Gastroesophageal sphincter (tissue), 4 donors: ENCODE measurements around the gene IL17RA. TPM values are rescaled to one million over a fixed set of nuclear protein-coding genes. Genes with fewer than 3 reads are reported as not detected.

ENCODE experiments used
- ATAC-seq: fragments of 150-250 bp; one replicate; pipeline ENCODE4 v1.9.1; 2016; ENCODE audit warnings: mild to moderate bottlenecking, moderate library complexity
- H3K27ac ChIP-seq, 4 donors: fragments of 200-600 bp; sonication (generic) in 3 of 4; 1 replicate in 3 of 4; 2 replicates in 1 of 4; pipeline ENCODE4 v1.5.1; 2016 to 2019
- H3K27me3 ChIP-seq: fragments of 200-600 bp; sonication (generic); one replicate; pipeline ENCODE4 v1.5.1; 2019
- H3K36me3 ChIP-seq, 2 donors: fragments of 200-600 bp; sonication (generic); one replicate each; pipeline ENCODE4 v1.5.1; 2019; ENCODE audit warnings: control low read depth in 1 of 2
- H3K4me1 ChIP-seq, 3 donors: fragments of 200-600 bp; sonication (generic); 1 replicate in 2 of 3; 2 replicates in 1 of 3; pipeline ENCODE4 v1.5.1; 2016 to 2019; ENCODE audit warnings: control low read depth in 2 of 3
- H3K4me3 ChIP-seq, 2 donors: fragments of 200-600 bp; sonication (generic); one replicate each; pipeline ENCODE4 v1.5.1; 2019; ENCODE audit warnings: mild to moderate bottlenecking in 1 of 2, moderate library complexity in 1 of 2
- H3K9me3 ChIP-seq, 3 donors: fragments of 200-600 bp; sonication (generic); one replicate each; pipeline ENCODE4 v1.5.1; 2017 to 2019; ENCODE audit warnings: control low read depth in 2 of 3
- CTCF ChIP-seq, 4 experiments: fragments of 200-600 bp in 2 of 4; fragments of 450-650 bp in 2 of 4; sonication (generic) in 1 of 4; IDR thresholded peaks; one replicate each; pipeline ENCODE4 v1.5.1; 2017 to 2019; ENCODE audit warnings: antibody characterized with exemption in 4 of 4, mild to moderate bottlenecking in 2 of 4, moderate library complexity in 2 of 4
- EP300 ChIP-seq: sonication (generic); formaldehyde crosslinking; IDR thresholded peaks from one replicate; pipeline ENCODE4 v1.6.1; 2017; ENCODE audit warnings: antibody characterized with exemption, mild to moderate bottlenecking
- POLR2A ChIP-seq, 2 donors: fragments of 450-650 bp; IDR thresholded peaks; one replicate each; pipeline ENCODE4 v1.6.1; 2017; ENCODE audit warnings: antibody characterized with exemption in 2 of 2, mild to moderate bottlenecking in 2 of 2, moderate library complexity in 1 of 2
- POLR2AphosphoS5 ChIP-seq: sonication (generic); formaldehyde crosslinking; IDR thresholded peaks from one replicate; pipeline ENCODE4 v1.6.1; 2017; ENCODE audit warnings: antibody characterized with exemption
- WGBS, 2 donors: methylation state at CpG; one replicate each; pipeline ENCODE4 v1.1.5; 2018; ENCODE audit warnings: low coverage in 1 of 2; 5-methylcytosine and 5-hydroxymethylcytosine counted together
- total RNA-seq, 4 donors: library from RNA; depleted of rRNA; stranded (reverse); fragments of >200 nt; gene quantifications; one replicate each; pipeline ENCODE4 v1.1.0, GENCODE V29; 2016

The IL17RA gene
- total RNA-seq, 4 donors from 2014 or later: 5.9 to 15.6 (median 14.2) TPM

GRCh38 chr22:17096071-17096470, 11.3 kb downstream of the IL17RA start:
- Histone ChIP-seq H3K27me3 (no peaks in the 10 kb centered on the region), H3K4me1 (no peaks in the 10 kb centered on the region), H3K9me3 (no peaks in the 10 kb centered on the region), H3K27ac (no peak overlapping the region), H3K36me3 (peaks cover 0 to 43% of the 10 kb centered on the region in 2 donors), H3K4me3 (no peak overlapping the region)
- ATAC-seq: no peak
- TF ChIP-seq POLR2A (IDR thresholded peaks at IDR 0.05): no peak
- TF ChIP-seq EP300: no peak
- TF ChIP-seq CTCF (IDR thresholded peaks at IDR 0.05): no peak
- no peak for TF ChIP-seq POLR2AphosphoS5
- WGBS, 2 donors: 88 to 97% methylated on average over 4 of the region's 7 CpGs

DNA sequence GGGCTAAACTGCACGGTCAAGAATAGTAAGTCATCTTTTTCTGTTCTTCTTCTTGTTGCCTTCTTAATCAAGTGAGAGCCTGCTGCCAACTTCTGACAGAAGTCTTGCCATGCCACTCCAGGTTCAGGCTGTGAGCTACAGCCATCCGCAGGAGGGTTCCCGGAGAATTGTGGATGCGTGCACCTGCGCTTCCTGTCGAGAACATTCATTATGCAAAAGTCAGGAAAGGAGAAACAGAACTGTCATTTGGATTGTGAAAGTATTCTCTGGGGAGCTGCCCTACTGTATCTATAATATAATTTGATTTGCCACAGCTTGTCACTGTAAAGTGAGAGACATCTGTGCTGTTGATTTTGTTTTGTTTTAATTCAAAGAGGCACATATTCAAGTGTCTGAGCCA, 12.3 kb downstream of the IL17RA start:
- no peak for TF ChIP-seq POLR2A (IDR thresholded peaks at IDR 0.05)
- no peak for TF ChIP-seq EP300
- TF ChIP-seq POLR2AphosphoS5: no peak
- TF ChIP-seq CTCF (IDR thresholded peaks at IDR 0.05): no peak
- Histone ChIP-seq H3K27me3 (no peaks in the 10 kb centered on the region), H3K4me1 (no peaks in the 10 kb centered on the region), H3K27ac (no peak overlapping the region), H3K4me3 (no peak overlapping the region), H3K36me3 (peaks cover 0 to 53% of the 10 kb centered on the region in 2 donors), H3K9me3 (no peaks in the 10 kb centered on the region)
- ATAC-seq: no peak
- WGBS, 2 donors: 68% methylated on average over 6 of the region's 6 CpGs; no CpG with 5 or more reads in 1 of the 2 donors

GRCh38 chr22:17097701-17098100, 12.9 kb downstream of the IL17RA start:
- Histone ChIP-seq H3K9me3 (no peaks in the 10 kb centered on the region), H3K27me3 (no peaks in the 10 kb centered on the region), H3K4me1 (no peaks in the 10 kb centered on the region), H3K27ac (peak overlapping the region in 1 of 4 donors; percentile 0), H3K36me3 (peaks cover 0 to 59% of the 10 kb centered on the region in 2 donors), H3K4me3 (no peak overlapping the region)
- WGBS, 2 donors: 100% methylated on average over 1 of the region's 6 CpGs; no CpG with 5 or more reads in 1 of the 2 donors
- TF ChIP-seq EP300: no peak
- no peak for TF ChIP-seq POLR2A (IDR thresholded peaks at IDR 0.05)
- TF ChIP-seq POLR2AphosphoS5: no peak
- no peak for ATAC-seq

DNA sequence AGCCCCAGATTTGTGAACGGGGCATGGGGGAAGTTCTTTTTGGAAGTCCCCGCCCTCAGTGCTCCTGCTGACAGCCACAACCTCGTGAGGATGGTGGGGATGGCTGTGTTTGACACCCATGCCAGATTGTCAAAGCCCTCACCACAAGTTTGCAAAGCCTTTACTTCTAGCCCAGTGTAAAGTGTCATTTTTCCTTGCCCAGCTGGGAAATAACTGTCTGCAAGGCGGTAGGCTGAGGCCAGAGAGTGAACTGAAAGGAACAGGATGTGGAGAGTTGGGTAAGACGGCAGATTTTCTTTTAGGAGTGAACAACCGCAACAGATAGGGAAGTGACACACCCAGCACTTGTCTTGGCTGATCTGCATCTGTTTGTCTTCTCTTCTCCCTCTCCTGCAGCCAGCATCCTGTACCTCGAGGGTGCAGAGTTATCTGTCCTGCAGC, 13.6 kb downstream of the IL17RA start:
- ATAC-seq: peak; percentile 68
- Histone ChIP-seq H3K4me1 (no peaks in the 10 kb centered on the region), H3K27ac (no peak overlapping the region), H3K36me3 (peaks cover 0 to 66% of the 10 kb centered on the region in 2 donors), H3K4me3 (no peak overlapping the region), H3K27me3 (no peaks in the 10 kb centered on the region), H3K9me3 (no peaks in the 10 kb centered on the region)
- TF ChIP-seq EP300 (no peak), POLR2A (IDR thresholded peaks at IDR 0.05) (no peak), CTCF (IDR thresholded peaks at IDR 0.05) (no peak), POLR2AphosphoS5 (no peak)
- 60 to 83% methylated on average over 3 to 4 of the region's 7 CpGs for WGBS, 2 donors

DNA sequence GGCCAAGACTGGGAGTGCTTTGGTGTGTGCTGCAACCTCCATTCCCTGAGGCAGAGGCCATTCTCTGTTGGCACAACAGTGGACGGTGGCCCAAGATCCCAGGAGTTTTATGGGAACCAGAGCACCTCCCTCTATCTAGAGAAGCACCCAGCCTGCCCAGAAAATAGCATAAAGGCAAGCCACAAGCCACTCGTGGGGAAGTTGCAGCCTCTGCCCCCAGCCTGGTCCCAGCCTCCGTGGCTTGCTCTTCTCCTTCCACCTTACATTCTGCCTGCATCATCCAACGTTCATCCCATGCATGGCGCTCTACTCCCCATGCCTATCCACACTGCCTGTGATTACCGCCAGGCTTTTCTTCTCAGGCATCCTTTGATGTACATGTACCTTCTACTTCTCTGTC, 15.8 kb downstream of the IL17RA start:
- 73 to 79% methylated on average over 2 to 6 of the region's 6 CpGs for WGBS, 2 donors
- Histone ChIP-seq H3K36me3 (peaks cover 0 to 86% of the 10 kb centered on the region in 2 donors), H3K4me1 (no peaks in the 10 kb centered on the region), H3K4me3 (no peak overlapping the region), H3K9me3 (no peaks in the 10 kb centered on the region), H3K27ac (no peak overlapping the region), H3K27me3 (no peaks in the 10 kb centered on the region)
- TF ChIP-seq EP300: no peak
- no peak for TF ChIP-seq POLR2AphosphoS5
- no peak for TF ChIP-seq CTCF (IDR thresholded peaks at IDR 0.05)
- ATAC-seq: no peak
